Gastroesophageal sphincter (tissue), 3 donors: Measurements from ENCODE around the gene MTIF3.

Experiments used
- CTCF ChIP-seq, 4 experiments: fragments of 200-600 bp in 2 of 4; fragments of 450-650 bp in 2 of 4; sonication (generic) in 1 of 4; IDR thresholded peaks; one replicate each; pipeline ENCODE4 v1.5.1; 2017 to 2019; ENCODE audit warnings: antibody characterized with exemption in 4 of 4, mild to moderate bottlenecking in 2 of 4, moderate library complexity in 2 of 4
- POLR2A ChIP-seq, 2 donors: fragments of 450-650 bp; IDR thresholded peaks; one replicate each; pipeline ENCODE4 v1.6.1; 2017; ENCODE audit warnings: antibody characterized with exemption in 2 of 2, mild to moderate bottlenecking in 2 of 2, moderate library complexity in 1 of 2
- POLR2AphosphoS5 ChIP-seq: sonication (generic); formaldehyde crosslinking; IDR thresholded peaks from one replicate; pipeline ENCODE4 v1.6.1; 2017; ENCODE audit warnings: antibody characterized with exemption

GRCh38 chr13:27388241-27388640 lies 62.1 kb downstream of the MTIF3 start:
- TF ChIP-seq POLR2A (IDR thresholded peaks at IDR 0.05) (no peak), CTCF (IDR thresholded peaks at IDR 0.05) (no peak), POLR2AphosphoS5 (no peak)
